ENCODE measurements around the gene DLGAP3. TPM values are rescaled to one million over a fixed set of nuclear protein-coding genes. Genes with fewer than 3 reads are reported as not detected.

Gene DLGAP3
- polyA plus RNA-seq, 2 of the 4 experiments (the other 2 are of a cell fraction): 0.05 TPM; not detected in 1

DNA sequence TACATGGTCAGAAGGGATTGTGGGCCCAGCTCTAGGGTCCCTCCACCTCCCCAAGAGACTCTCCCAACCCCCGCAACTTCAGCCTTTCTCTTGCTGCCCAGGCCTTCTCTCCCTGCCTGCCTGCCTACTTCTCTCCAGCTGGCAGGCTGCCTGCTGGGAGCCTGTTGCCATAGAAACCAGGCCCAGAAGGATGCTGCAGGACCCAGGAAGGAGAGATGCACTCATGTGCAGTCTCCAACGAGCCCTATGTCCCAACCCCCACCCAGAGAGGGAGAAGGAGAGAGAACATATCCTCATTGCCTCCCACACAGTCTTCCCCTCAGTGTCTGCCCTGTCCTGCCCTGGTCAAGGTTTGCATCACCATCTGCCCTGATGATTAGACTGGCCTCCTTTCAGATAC is 59.1 kb downstream of the DLGAP3 start (continued):
- TF ChIP-seq ZNF302 (CRISPR knock-in tag; IDR thresholded peaks at IDR 0.05): no peak
- no peak for TF ChIP-seq BHLHE40 (IDR thresholded peaks at IDR 0.05; ENCODE audit: low read depth, low read length)
- no peak for TF ChIP-seq HEYL (CRISPR knock-in tag; IDR thresholded peaks at IDR 0.05)
- no peak for TF ChIP-seq TP53 (CRISPR knock-in tag; IDR thresholded peaks at IDR 0.05)
- TF ChIP-seq CHD4 (IDR thresholded peaks at IDR 0.05; ENCODE audit: borderline replicate concordance): no peak
- no peak for TF ChIP-seq HOXB5 (CRISPR knock-in tag; IDR thresholded peaks at IDR 0.05)
- no peak for TF ChIP-seq RNF2 (IDR thresholded peaks at IDR 0.05; ENCODE audit: borderline replicate concordance, low read depth)

DNA sequence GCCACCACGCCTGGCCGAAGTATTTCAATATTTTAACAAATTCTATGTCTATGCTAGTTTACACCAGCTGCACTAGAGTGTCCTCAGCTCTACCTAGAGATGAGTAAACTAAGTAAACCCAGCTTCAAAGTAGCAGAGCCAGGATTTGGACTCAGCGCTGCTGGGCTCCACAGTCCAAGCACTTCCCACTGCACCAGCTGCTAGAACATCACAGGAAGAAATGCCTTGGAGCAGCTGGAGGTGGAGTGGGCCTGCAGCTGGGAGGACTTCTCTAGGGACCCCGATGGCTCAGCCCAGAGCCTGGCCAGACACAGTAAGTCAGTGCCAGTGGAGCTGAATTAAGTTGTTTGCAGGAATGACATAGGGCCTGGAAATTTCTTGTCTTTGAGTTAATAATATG is 59.7 kb downstream of the DLGAP3 start:
- H3K9me3 ChIP-seq: no peaks in the 10 kb centered on the region
- H3K4me2 ChIP-seq: no peak overlapping the region
- TF ChIP-seq RAD21 (conservative IDR thresholded peaks at IDR 0.05 in 1 of 2, IDR thresholded peaks at IDR 0.05 in 1 of 2) (no peak), REST (IDR thresholded peaks at IDR 0.05) (no peak), CHD2 (IDR thresholded peaks at IDR 0.05; ENCODE audit: low read length, partially characterized antibody) (no peak)
- ATAC-seq (no peak), FAIRE-seq (no peak), DNase-seq (ENCODE audit: low read depth in 1 of 2, low spot score in 1 of 2) (no peak)
- no peak overlapping the region for H3K4me3 ChIP-seq
- no peak overlapping the region for H3K27ac ChIP-seq
- POLR2A ChIA-PET: interaction anchor here (0.7 kb wide), 1 partner anchor 10 kb away, joined by 3 read pairs; the partner anchor contains the start of gene SMIM12
- 32% methylated on average over 3 of the region's 4 CpGs for WGBS (ENCODE audit: missing lambda C conversion rate)
- 0 out of 3 replicates have a peak, but pooled peaks cover 3% of the 10 kb centered on the region for H3K4me1 ChIP-seq
- CTCF ChIA-PET: interaction anchor here (0.9 to 6.6 kb wide), 3 partner anchors 10 to 80 kb away, joined by 3 to 45 read pairs (median 21); partner anchors contain the start of gene SMIM12

DNA sequence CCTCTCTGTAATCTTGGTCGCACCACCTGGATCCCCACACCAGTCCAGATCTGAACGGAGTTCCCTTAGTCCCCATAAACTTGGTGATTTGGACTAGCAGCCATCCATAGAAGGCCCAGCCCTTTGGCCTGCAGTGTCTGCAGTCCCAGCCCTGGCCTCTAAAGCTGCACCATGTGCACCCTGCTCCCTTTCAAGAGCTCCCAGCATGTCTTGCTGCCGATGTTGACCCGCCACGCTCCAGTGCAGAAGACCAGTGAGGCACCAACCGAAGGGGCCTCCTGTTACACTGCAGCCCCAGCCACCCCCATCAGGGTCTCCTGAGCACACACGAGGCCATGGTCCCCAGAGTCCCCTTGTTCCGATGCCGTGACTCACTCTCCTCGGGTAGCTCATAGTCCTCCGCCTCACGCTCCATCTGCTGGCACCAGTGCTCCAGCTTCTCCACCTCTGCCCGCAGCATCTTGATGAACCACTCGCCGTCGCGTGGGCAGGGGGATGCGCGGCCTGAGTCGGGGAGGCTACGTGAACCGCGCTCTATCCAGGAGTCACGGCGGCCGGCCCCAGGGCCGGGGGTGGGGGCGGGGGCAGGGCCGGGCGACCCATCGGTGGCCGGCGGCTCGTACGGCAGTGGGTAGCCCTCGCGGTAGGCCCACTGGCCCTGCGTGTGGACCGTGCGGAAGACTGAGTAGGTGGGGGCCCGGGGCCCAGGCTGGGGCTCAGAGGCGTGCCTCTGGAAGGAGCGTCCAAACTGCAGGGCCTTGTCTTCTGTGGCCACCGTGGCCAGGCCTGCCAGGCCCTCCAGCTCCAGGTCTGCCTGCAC is 61.0 kb downstream of the DLGAP3 start:
- FAIRE-seq (no peak), ATAC-seq (no peak), DNase-seq (ENCODE audit: low read depth in 1 of 2, low spot score in 1 of 2) (no peak)
- TF ChIP-seq NR3C1 (IDR thresholded peaks at IDR 0.05) (no peak), KDM1A (IDR thresholded peaks at IDR 0.05; ENCODE audit: low read depth) (no peak), ZC3H11A (IDR thresholded peaks at IDR 0.05) (no peak), MAZ (IDR thresholded peaks at IDR 0.05; ENCODE audit: borderline replicate concordance, low read depth, low read length) (no peak), USF2 (IDR thresholded peaks at IDR 0.05) (no peak), GATA3 (IDR thresholded peaks at IDR 0.05; ENCODE audit: borderline replicate concordance) (no peak), RCOR1 (IDR thresholded peaks at IDR 0.05; ENCODE audit: low read depth, low read length) (no peak), SREBF2 (IDR thresholded peaks at IDR 0.05) (no peak), JUN (IDR thresholded peaks at IDR 0.05) (no peak), CEBPB (IDR thresholded peaks at IDR 0.05) (no peak), HOXB5 (CRISPR knock-in tag; IDR thresholded peaks at IDR 0.05) (no peak)
- ChIA-PET POLR2A (interaction anchor here (1.2 kb wide), 1 partner anchor 8 kb away, joined by 3 read pairs; no protein-coding TSS in a partner anchor), CTCF (interaction anchor here (0.5 to 6.6 kb wide), 4 partner anchors 8 to 205 kb away, joined by 3 to 45 read pairs (median 20); partner anchors contain the start of gene SMIM12)
- 0 out of 3 replicates have a peak, but pooled peaks cover 3% of the 10 kb centered on the region for H3K4me1 ChIP-seq
- no peaks in the 10 kb centered on the region for H3K9me3 ChIP-seq
- 76% methylated on average over 13 of the region's 44 CpGs for WGBS (ENCODE audit: missing lambda C conversion rate)
- H3K4me2 ChIP-seq: no peak overlapping the region
- no peak overlapping the region for H3K4me3 ChIP-seq
- no peak overlapping the region for H3K27ac ChIP-seq

All from A549 (cell line).